Retina (tissue), 1 donor: ENCODE measurements around the gene GPR137.
"Not testable (repeated sequence)": the region's sequence is repeated elsewhere in the genome, so short reads cannot be mapped to it uniquely, and the experiment has no call there.

Experiments used
- DNase-seq: peaks from one replicate; pipeline ENCODE4 v3.0.0-alpha.2; 2016

The GPR137 gene

GRCh38 chr11:64321026-64321425, 35.4 kb downstream of the GPR137 start:
- DNase-seq: no peak

GRCh38 chr11:64321533-64321932, 35.9 kb downstream of the GPR137 start:
- DNase-seq: no peak

DNA sequence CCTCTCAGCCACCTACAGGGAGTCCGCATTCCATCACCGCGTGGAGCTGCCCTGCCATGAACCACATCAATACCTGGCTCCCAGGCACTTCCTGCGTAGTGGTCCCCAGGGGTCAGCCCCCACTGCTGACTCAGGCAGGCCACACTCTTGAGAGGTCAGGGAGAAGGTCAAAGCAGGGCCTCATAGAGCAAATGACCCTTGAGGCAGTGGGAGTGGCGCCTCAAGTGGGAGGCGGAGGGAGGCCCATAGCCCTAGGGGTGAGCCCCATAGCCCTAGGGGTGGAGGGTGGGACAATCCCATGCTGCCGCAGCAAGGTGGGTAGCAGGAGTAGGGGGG, 37.2 kb downstream of the GPR137 start:
- no peak for DNase-seq

DNA sequence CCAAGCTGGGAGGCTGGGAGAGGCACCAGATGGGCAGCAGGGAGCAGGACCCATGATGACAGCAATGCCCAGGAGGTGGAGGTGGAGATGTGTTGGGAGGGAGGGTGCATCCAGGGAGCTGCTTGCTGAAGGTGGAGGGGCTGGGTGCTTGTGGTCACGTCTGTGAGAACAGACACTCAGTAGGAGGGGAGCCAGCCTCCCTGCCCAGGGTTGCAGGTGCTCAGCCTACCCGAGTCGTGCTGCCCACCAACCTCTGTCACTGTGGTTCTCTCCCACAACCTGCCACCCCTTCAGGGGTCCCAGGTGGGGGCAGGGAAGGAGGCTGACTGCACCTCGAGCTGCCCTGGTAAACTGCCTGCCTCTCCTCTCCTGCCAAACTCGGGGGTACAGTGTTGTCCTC, 37.7 kb downstream of the GPR137 start:
- no peak for DNase-seq

DNA sequence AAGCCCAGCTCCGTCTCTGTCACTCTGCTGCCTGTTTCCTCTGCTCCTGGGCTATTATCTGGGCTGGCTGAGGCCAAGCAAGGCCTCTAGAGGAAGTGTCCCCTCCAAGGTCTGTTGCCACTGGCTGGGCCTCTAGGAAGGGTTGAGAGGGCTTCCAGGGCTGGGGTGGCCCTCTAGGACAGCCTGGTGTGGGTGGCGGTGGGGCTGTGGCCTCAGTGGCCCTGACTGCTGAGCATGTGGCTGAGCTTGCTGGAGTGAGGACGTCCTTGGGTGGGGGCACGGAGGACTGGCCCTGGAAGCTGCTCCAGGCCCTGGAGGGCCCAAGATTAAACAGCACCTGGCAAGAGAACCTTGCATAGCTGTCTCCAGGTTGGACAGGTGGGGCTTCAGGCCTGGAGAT, 38.3 kb downstream of the GPR137 start:
- DNase-seq: not testable (repeated sequence)

DNA sequence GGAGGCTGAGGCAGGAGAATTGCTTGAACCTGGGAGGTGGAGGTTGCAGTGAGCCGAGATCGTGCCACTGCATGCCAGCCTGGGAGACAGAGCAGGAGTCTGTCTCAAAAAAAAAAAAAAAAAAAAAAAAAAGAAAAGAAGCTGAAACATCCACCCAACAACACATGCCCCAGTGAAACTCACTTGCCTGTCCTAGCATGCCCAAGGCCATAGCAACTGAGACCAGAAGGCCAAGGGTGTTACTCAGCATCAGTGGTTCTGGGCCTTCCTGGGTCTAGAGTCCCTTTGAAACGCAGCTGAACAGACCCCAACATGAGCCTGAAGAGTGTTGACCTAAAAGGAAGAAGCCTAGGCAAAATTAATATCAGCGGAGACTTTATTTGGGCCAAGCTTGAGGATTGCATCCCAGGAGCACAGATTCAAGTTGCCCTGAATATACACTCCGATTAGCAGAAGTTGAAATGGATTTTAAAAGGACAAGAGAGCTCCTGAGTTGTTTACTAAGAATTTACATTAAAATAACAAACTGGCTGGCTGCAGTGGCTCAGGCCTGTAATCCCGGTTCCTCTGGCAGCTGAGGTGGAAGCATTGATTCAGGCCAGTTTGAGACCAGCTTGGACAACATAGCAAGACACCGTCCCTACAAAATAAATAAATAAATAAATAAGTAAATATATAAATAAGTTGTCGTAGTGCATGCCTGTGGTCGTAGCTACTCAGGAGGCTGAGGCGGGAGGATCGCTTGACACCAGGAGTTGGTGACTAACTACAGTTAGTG, 39.2 kb downstream of the GPR137 start:
- DNase-seq: no peak

DNA sequence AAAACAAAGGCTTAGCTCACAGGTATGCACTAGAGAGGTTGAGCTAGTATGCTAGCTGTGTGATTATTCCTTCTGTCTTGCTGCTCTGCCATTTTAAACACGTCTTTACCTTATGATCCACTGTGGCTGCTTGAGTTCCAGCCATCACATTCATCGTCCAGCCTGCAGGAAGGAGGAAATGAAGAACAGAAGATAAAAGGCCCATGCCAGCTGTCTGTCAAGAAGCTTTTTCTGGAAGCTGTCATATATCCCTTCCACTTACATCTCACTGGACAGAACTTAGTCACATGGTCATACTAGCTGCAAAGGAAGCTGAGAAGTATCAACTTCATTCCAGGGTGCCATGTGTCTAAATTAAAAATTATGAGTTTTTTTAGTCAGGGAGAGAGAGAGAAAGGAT, 41.7 kb downstream of the GPR137 start:
- DNase-seq: no peak

- no peak for DNase-seq
Measured at GRCh38 chr11:64327993-64328392, 42.3 kb downstream of the GPR137 start.

- DNase-seq: no peak
Measured at GRCh38 chr11:64330888-64331287, 45.2 kb downstream of the GPR137 start.

DNA sequence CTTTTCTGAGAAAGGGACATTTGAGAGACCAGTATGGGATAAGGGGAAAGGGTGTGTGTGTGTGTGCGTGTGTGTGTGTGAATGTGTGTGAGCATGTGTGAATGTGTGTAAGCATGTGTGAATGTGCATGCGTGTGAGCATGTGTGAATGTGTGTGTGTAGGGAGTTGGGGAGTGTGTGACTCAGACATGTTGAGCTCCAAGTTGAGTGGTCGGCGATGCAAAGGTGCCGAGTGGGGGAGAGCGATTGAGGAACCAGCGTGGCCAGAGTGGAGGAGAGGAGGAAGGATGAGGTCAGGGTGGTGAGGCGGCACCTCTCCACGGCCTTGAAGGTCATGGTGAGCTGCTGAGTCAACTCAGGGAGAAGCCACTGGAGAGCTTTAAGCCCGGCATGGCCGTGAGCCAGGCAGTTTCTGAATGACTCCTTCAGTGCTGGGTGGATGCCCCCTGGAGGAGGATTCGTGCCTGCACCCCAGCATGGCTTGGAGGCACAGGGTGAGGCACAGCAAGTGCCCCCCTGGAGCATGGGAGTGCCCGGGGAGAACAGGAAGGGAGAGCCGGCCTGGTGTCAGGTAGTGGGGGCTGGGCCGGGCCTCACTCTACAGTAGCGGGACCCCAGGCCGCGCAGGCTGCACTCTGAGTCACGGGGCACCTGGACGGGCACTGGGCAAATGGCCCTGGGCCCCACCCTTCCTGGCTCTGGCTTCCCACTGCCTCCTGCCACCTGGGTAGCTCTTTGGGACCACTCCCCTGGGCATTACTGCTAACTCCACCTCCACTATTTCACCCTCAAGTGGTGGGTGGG, 46.1 kb downstream of the GPR137 start:
- DNase-seq: no peak

DNA sequence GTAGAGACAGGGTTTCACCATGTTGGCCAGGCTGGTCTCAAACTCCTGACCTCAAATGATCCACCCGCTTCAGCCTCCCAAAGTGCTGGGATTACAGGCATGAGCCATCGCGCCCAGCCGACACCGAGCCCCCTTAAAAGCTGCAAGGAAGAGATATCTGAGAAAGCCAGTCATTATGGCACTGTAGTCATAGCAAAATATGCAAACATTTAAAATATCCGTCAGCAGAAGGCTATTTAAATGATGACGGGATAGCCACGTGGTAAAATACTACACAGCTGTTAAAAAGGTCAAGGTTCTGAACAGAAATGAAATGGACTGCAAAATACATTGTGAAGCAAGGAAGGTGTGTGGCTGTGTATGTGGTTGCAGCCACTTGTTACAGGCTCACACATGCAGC, 47.9 kb downstream of the GPR137 start:
- no peak for DNase-seq

- peak; percentile 48 for DNase-seq
Measured at GRCh38 chr11:64334764-64335735, 49.4 kb downstream of the GPR137 start.

- DNase-seq: no peak
Measured at GRCh38 chr11:64337538-64338249, 52.0 kb downstream of the GPR137 start.

- DNase-seq: no peak
Measured at GRCh38 chr11:64338716-64339115, 53.1 kb downstream of the GPR137 start.
